CD14-positive monocyte (primary cell): Measurements from ENCODE around the gene SLC25A33. TPM values are rescaled to one million over a fixed set of nuclear protein-coding genes. Genes with fewer than 3 reads are reported as not detected.

Source experiments
- DNase-seq, 3 donors: peaks; one replicate each; pipeline ENCODE4 v3.0.0-alpha.2; 2011 to 2022
- H2AFZ ChIP-seq: 2 replicates; pipeline ENCODE4 v1.6.0; 2012; ENCODE audit warnings: mild to moderate bottlenecking, low read depth, low read length, inconsistent platforms; ENCODE audit not compliant: insufficient read depth, poor library complexity, severe bottlenecking
- H3K27ac ChIP-seq, 2 donors: 1 replicate in 1 of 2; 2 replicates in 1 of 2; pipeline ENCODE4 v1.5.1; 2012 to 2013; ENCODE audit warnings: low read length in 2 of 2, control low read depth in 1 of 2, inconsistent platforms in 1 of 2, low read depth in 1 of 2, mild to moderate bottlenecking in 1 of 2
- H3K27me3 ChIP-seq, 2 donors: one replicate each; pipeline versions ENCODE4 v1.6.0 to v1.6.1; 2011 to 2013; ENCODE audit warnings: low read length in 2 of 2; ENCODE audit not compliant: control insufficient read depth in 2 of 2, insufficient read depth in 2 of 2
- H3K36me3 ChIP-seq, 2 donors: replicated peaks in 1 of 2; 1 replicate in 1 of 2; 2 replicates in 1 of 2; pipeline versions ENCODE4 v1.5.1 to v1.6.1; 2012 to 2013; ENCODE audit warnings: low read length in 2 of 2, control low read depth in 1 of 2, inconsistent platforms in 1 of 2, mild to moderate bottlenecking in 1 of 2; ENCODE audit not compliant: insufficient read depth in 2 of 2, control insufficient read depth in 1 of 2
- H3K4me1 ChIP-seq, 2 donors: 1 replicate in 1 of 2; 2 replicates in 1 of 2; pipeline versions ENCODE4 v1.5.1 to v1.6.1; 2012 to 2013; ENCODE audit warnings: low read length in 2 of 2, control low read depth in 1 of 2, inconsistent platforms in 1 of 2, mild to moderate bottlenecking in 1 of 2, moderate library complexity in 1 of 2; ENCODE audit not compliant: insufficient read depth in 2 of 2, control insufficient read depth in 1 of 2
- H3K4me2 ChIP-seq: replicated peaks from 2 replicates; pipeline ENCODE3; 2012; ENCODE audit warnings: low read length, moderate library complexity, mild to moderate bottlenecking; ENCODE audit not compliant: poor library complexity, severe bottlenecking; ENCODE audit errors: extremely low read depth
- H3K4me3 ChIP-seq, 3 experiments: fragments of 200-600 bp in 1 of 3; sonication (generic) in 1 of 3; replicated peaks in 1 of 3; 1 replicate in 2 of 3; 2 replicates in 1 of 3; pipeline ENCODE4 v1.5.1; 2011 to 2013; ENCODE audit warnings: low read length in 3 of 3, mild to moderate bottlenecking in 3 of 3, control low read depth in 2 of 3, low read depth in 2 of 3, inconsistent platforms in 1 of 3, moderate library complexity in 1 of 3
- H3K79me2 ChIP-seq: 2 replicates; pipeline ENCODE4 v1.6.0; 2012; ENCODE audit warnings: mild to moderate bottlenecking, control low read depth, inconsistent platforms, low read length, moderate library complexity; ENCODE audit not compliant: insufficient read depth
- H3K9ac ChIP-seq: 2 replicates; pipeline ENCODE4 v1.6.0; 2017; ENCODE audit warnings: low read length, mild to moderate bottlenecking; ENCODE audit not compliant: insufficient read depth, poor library complexity, severe bottlenecking
- H3K9me3 ChIP-seq, 2 donors: replicated peaks in 1 of 2; 1 replicate in 1 of 2; 2 replicates in 1 of 2; pipeline versions ENCODE4 v1.5.1 to v1.6.1; 2012 to 2013; ENCODE audit warnings: low read length in 2 of 2, control low read depth in 1 of 2; ENCODE audit not compliant: control insufficient read depth in 1 of 2, insufficient read depth in 1 of 2
- H4K20me1 ChIP-seq: 2 replicates; pipeline ENCODE4 v1.6.0; 2012; ENCODE audit warnings: mild to moderate bottlenecking, low read length, control low read depth, moderate library complexity; ENCODE audit not compliant: insufficient read depth
- H3K27ac Mint-ChIP-seq, 7 donors: one replicate each; pipeline ENCODE4 v1.8.0; 2020; ENCODE audit warnings: mild to moderate bottlenecking in 7 of 7, mixed read lengths in 7 of 7, moderate library complexity in 6 of 7, inconsistent platforms in 2 of 7
- H3K27me3 Mint-ChIP-seq, 3 donors: one replicate each; pipeline ENCODE4 v1.8.0; 2021 to 2022; ENCODE audit warnings: low read depth in 3 of 3, mild to moderate bottlenecking in 3 of 3, mixed read lengths in 3 of 3, moderate library complexity in 3 of 3, inconsistent platforms in 1 of 3
- H3K36me3 Mint-ChIP-seq, 2 donors: one replicate each; pipeline ENCODE4 v1.8.0; 2020; ENCODE audit warnings: mixed read lengths in 2 of 2, inconsistent platforms in 1 of 2, mild to moderate bottlenecking in 1 of 2
- H3K4me1 Mint-ChIP-seq: one replicate; pipeline ENCODE4 v1.8.0; 2020; ENCODE audit warnings: mild to moderate bottlenecking, mixed read lengths
- H3K4me3 Mint-ChIP-seq, 2 donors: one replicate each; pipeline ENCODE4 v1.8.0; 2020; ENCODE audit warnings: mild to moderate bottlenecking in 2 of 2, mixed read lengths in 2 of 2, moderate library complexity in 1 of 2
- H3K9me3 Mint-ChIP-seq, 7 donors: one replicate each; pipeline ENCODE4 v1.8.0; 2020 to 2022; ENCODE audit warnings: mixed read lengths in 7 of 7, mild to moderate bottlenecking in 6 of 7, moderate library complexity in 6 of 7, inconsistent platforms in 2 of 7
- CTCF ChIP-seq: fragments of 200-600 bp; IDR thresholded peaks from one replicate; pipeline ENCODE4 v1.8.0; 2022; ENCODE audit warnings: antibody characterized with exemption, mild to moderate bottlenecking
- WGBS: methylation state at CpG from one replicate; pipeline ENCODE4 v1.1.5; 2013; ENCODE audit warnings: missing lambda C conversion rate; ENCODE audit not compliant: insufficient coverage; 5-methylcytosine and 5-hydroxymethylcytosine counted together
- intact Hi-C, 2 donors: fragments of 100-400 bp; cut with micrococcal nuclease; formaldehyde crosslinking; loops; one replicate each; pipeline versions ENCODE4 v1.15.0 to v1.15.1; 2023
- polyA plus RNA-seq, 3 donors: library from polyadenylated mRNA; depleted of rRNA in 1 of 3; unstranded in 2 of 3; stranded (reverse) in 1 of 3; fragments of 300-500 nt in 2 of 3; fragments of >200 nt in 1 of 3; fragmentation: Illumina TruSeq in 2 of 3; gene quantifications; 1 replicate in 2 of 3; 2 replicates in 1 of 3; pipeline ENCODE4 v1.2.3, GENCODE V29; 2012 to 2021

Gene SLC25A33
- polyA plus RNA-seq, 3 donors = 2.3 to 6.4 (median 4.4) TPM

GRCh38 chr1:9518454-9518998 is 20.7 kb upstream of the SLC25A33 start:
- Histone ChIP-seq H3K4me1 (no peaks in the 10 kb centered on the region), H3K4me3 (no peak overlapping the region), H2AFZ (no peak overlapping the region), H4K20me1 (no peaks in the 10 kb centered on the region), H3K27ac (no peak overlapping the region), H3K79me2 (no peaks in the 10 kb centered on the region), H3K36me3 (no peaks in the 10 kb centered on the region), H3K9me3 (no peaks in the 10 kb centered on the region), H3K4me2 (no peak overlapping the region), H3K27me3 (no peaks in the 10 kb centered on the region), H3K9ac (no peak overlapping the region)
- peaks cover 6% of the 10 kb centered on the region for H3K4me1 Mint-ChIP-seq
- no peak for TF ChIP-seq CTCF
- H3K9me3 Mint-ChIP-seq = peaks cover 0 to 2% (median 0%) of the 10 kb centered on the region in 7 donors
- no peak overlapping the region for H3K4me3 Mint-ChIP-seq
- H3K27ac Mint-ChIP-seq = no peak overlapping the region
- no peak for DNase-seq
- 88% methylated on average over 4 of the region's 10 CpGs for WGBS
- no peaks in the 10 kb centered on the region for H3K36me3 Mint-ChIP-seq
- H3K27me3 Mint-ChIP-seq = peaks cover 1 to 6% (median 6%) of the 10 kb centered on the region in 3 donors
- intact Hi-C loops = no loop called here

DNA sequence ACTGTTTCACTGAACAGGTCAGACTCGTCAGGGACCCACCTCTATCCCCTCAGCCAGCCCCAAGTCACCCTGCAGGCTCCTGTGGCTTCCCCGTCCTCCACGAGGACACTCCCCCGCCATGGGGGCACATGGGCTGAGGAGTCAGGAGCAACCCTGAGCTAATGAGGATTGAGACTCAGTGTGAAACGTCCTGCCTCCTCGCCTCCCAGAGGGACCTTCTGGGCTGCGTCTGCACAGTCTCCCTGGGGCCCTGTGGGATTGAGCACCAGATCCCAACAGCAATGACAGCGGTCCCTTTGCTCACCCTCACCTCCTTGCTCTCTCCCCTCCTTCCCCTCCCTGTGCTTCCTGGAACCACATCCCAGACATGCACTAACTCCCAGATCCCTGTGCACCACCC is 18.9 kb upstream of the SLC25A33 start:
- Histone ChIP-seq H3K79me2 (no peaks in the 10 kb centered on the region), H3K9ac (no peak overlapping the region), H3K36me3 (no peaks in the 10 kb centered on the region), H2AFZ (no peak overlapping the region), H3K27ac (no peak overlapping the region), H3K27me3 (no peaks in the 10 kb centered on the region), H3K4me1 (peaks cover 6 to 7% of the 10 kb centered on the region in 2 donors), H4K20me1 (no peaks in the 10 kb centered on the region), H3K4me3 (no peak overlapping the region), H3K4me2 (no peak overlapping the region), H3K9me3 (no peaks in the 10 kb centered on the region)
- Mint-ChIP-seq H3K36me3 (no peaks in the 10 kb centered on the region), H3K4me3 (no peak overlapping the region), H3K27ac (no peak overlapping the region), H3K9me3 (peaks cover 0 to 2% (median 0%) of the 10 kb centered on the region in 7 donors), H3K27me3 (peaks cover 1 to 6% (median 6%) of the 10 kb centered on the region in 3 donors), H3K4me1 (peaks cover 15% of the 10 kb centered on the region)
- DNase-seq = no peak
- intact Hi-C loops = no loop called here
- 80% methylated on average over 8 of the region's 8 CpGs for WGBS
- TF ChIP-seq CTCF = no peak
